Measurements from ENCODE around the gene CIT. TPM values are rescaled to one million over a fixed set of nuclear protein-coding genes. Genes with fewer than 3 reads are reported as not detected.
A peak's percentile ranks its signal among the peaks of the same experiment; 100 is the strongest.

CIT gene
- polyA plus RNA-seq, 1 experiment = 14.5 TPM

DNA sequence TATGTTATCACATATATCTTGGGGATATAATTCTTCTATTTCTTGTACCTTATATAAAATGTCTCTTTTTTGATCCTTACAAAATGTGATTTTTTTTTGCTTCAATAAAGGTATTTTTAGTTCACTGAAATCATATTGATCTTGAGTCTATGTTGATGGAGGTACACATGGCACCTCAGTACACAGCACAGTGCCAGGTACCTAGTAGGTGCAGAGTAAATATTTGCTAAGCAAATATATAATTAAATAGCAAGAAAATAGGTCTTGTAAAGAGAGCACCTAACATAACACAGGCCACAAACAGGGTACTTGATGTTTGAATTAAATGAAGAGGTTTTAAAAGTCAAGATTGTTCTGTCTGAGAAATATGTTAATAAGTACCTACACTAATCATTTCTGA lies 69.7 kb downstream of the CIT start:
- H3K27me3 ChIP-seq (ENCODE audit: control insufficient read depth, insufficient read depth, low read length) = no peaks in the 10 kb centered on the region
- no peaks in the 10 kb centered on the region for H3K36me3 ChIP-seq (ENCODE audit: control insufficient read depth, insufficient read depth, low read length)
- no peak for DNase-seq (ENCODE audit: low read depth)
- no peak for TF ChIP-seq CTCF (IDR thresholded peaks at IDR 0.05; ENCODE audit: insufficient read depth, low read depth, low read length)
- ChIA-PET POLR2A (no interaction called here), CTCF (no interaction called here)
- H3K4me3 ChIP-seq (ENCODE audit: low read depth, low read length) = no peak overlapping the region

DNA sequence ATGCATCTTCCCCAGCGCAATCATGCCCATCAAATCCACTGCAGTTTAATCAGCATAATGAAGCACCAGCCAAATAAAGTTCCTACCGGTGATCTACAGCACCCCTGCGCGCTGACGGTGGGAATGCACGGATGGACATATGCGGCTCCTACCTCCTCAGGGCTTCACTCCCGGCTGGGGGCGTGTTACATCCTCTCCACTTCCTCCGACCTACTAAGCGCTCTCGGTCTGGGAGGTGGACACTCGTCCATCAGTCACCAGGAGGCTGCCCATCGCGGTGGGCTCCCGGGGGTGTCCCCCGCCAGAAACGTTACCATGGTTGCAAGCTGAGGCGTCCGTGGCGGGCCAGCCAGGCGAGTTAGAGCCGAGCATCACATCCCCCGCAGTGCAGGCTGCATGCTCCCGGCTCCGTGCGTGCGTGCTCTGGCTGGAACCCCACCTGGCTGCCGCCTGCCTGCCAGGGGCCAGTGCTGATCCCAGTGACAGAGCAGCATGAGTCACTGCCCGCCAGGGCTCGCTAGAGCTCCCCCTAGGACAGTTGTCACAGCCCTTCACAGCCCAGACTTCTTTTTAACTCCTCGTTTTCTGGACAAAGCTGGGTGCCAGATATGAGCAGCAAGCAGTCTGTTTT lies 73.0 kb downstream of the CIT start:
- TF ChIP-seq CTCF (IDR thresholded peaks at IDR 0.05; ENCODE audit: insufficient read depth, low read depth, low read length) = peak; percentile 56
- DNase-seq (ENCODE audit: low read depth) = no peak
- H3K36me3 ChIP-seq (ENCODE audit: control insufficient read depth, insufficient read depth, low read length) = no peaks in the 10 kb centered on the region
- ChIA-PET POLR2A (no interaction called here), CTCF (interaction anchor here (0.7 to 4.3 kb wide), 11 partner anchors 10 to 125 kb away, joined by 3 to 38 read pairs (median 3); no protein-coding TSS in a partner anchor)
- H3K27me3 ChIP-seq (ENCODE audit: control insufficient read depth, insufficient read depth, low read length) = no peaks in the 10 kb centered on the region
- H3K4me3 ChIP-seq (ENCODE audit: low read depth, low read length) = peak overlapping the region; percentile 49

GRCh38 chr12:119803381-119803791 lies 73.7 kb downstream of the CIT start:
- Histone ChIP-seq H3K4me3 (ENCODE audit: low read depth, low read length) (peak overlapping the region; percentile 49), H3K36me3 (ENCODE audit: control insufficient read depth, insufficient read depth, low read length) (no peaks in the 10 kb centered on the region), H3K27me3 (ENCODE audit: control insufficient read depth, insufficient read depth, low read length) (no peaks in the 10 kb centered on the region)
- CTCF ChIA-PET = interaction anchor here (0.6 to 4.3 kb wide), 3 partner anchors 10 to 30 kb away, joined by 3 to 38 read pairs (median 12); no protein-coding TSS in a partner anchor
- DNase-seq (ENCODE audit: low read depth) = no peak
- POLR2A ChIA-PET = no interaction called here
- peak; percentile 5; the same call in 1 of the 2 replicates for TF ChIP-seq CTCF (IDR thresholded peaks at IDR 0.05; ENCODE audit: insufficient read depth, low read depth, low read length)

- H3K4me3 ChIP-seq (ENCODE audit: low read depth, low read length) = no peak overlapping the region
- POLR2A ChIA-PET = no interaction called here
- H3K36me3 ChIP-seq (ENCODE audit: control insufficient read depth, insufficient read depth, low read length) = no peaks in the 10 kb centered on the region
- no peaks in the 10 kb centered on the region for H3K27me3 ChIP-seq (ENCODE audit: control insufficient read depth, insufficient read depth, low read length)
- no peak for DNase-seq (ENCODE audit: low read depth)
- peak; percentile 25; the same call in 1 of the 2 replicates for TF ChIP-seq CTCF (IDR thresholded peaks at IDR 0.05; ENCODE audit: insufficient read depth, low read depth, low read length)
- CTCF ChIA-PET = interaction anchor here (0.6 to 4.3 kb wide), 4 partner anchors 9 to 108 kb away, joined by 3 to 38 read pairs (median 8); no protein-coding TSS in a partner anchor
These were observed 74.6 kb downstream of the CIT start for GRCh38 chr12:119802472-119802871.

DNA sequence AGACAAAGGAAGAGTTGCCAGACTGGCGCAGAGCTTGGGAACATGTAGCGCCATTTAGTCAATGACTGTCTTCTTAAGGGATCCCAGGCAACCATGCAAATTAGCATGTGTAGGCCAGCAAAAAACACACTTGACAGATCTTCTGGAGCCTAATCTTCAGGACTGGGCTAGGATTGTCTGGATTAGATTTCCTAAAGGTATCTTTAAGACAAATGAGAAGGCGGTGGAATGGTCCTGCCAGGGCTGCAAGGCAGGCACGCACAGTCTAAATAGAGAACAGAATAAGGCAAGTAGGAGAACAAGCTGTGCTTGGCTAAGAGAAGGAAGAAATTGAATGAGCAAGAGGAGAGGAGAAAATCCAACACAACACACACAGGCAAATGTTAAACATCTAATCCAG lies 80.0 kb downstream of the CIT start:
- TF ChIP-seq CTCF (IDR thresholded peaks at IDR 0.05; ENCODE audit: insufficient read depth, low read depth, low read length) = no peak
- H3K27me3 ChIP-seq (ENCODE audit: control insufficient read depth, insufficient read depth, low read length) = no peaks in the 10 kb centered on the region
- no peak overlapping the region for H3K4me3 ChIP-seq (ENCODE audit: low read depth, low read length)
- POLR2A ChIA-PET = no interaction called here
- DNase-seq (ENCODE audit: low read depth) = no peak
- H3K36me3 ChIP-seq (ENCODE audit: control insufficient read depth, insufficient read depth, low read length) = no peaks in the 10 kb centered on the region
- CTCF ChIA-PET = interaction anchor here (2.8 kb wide), 1 partner anchor 16 kb away, joined by 17 read pairs; no protein-coding TSS in a partner anchor

Data from BJ (cell line).